Testis (tissue), 3 donors: ENCODE data around the gene PDZD4. TPM values are rescaled to one million over a fixed set of nuclear protein-coding genes. Genes with fewer than 3 reads are reported as not detected.

ENCODE experiments used
- DNase-seq: peaks from one replicate; pipeline ENCODE4 v3.0.0-alpha.2; 2019
- H3K27ac ChIP-seq, 2 donors: fragments of 200-600 bp; sonication (generic); one replicate each; pipeline ENCODE4 v1.5.1; 2019
- H3K27me3 ChIP-seq: fragments of 200-600 bp; sonication (generic); one replicate; pipeline ENCODE4 v1.5.1; 2019
- H3K36me3 ChIP-seq: fragments of 200-600 bp; sonication (generic); one replicate; pipeline ENCODE4 v1.5.1; 2017; ENCODE audit warnings: low read depth; ENCODE audit errors: missing control alignments
- H3K4me1 ChIP-seq: fragments of 200-600 bp; sonication (generic); one replicate; pipeline ENCODE4 v1.5.1; 2019
- H3K4me3 ChIP-seq, 2 donors: fragments of 200-600 bp; sonication (generic); one replicate each; pipeline ENCODE4 v1.5.1; 2017 to 2019
- H3K9me3 ChIP-seq: fragments of 200-600 bp; sonication (generic); one replicate; pipeline ENCODE4 v1.5.1; 2017
- POLR2A ChIP-seq: fragments of 450-650 bp; IDR thresholded peaks from one replicate; pipeline ENCODE4 v1.6.1; 2017; ENCODE audit warnings: antibody characterized with exemption, mild to moderate bottlenecking, moderate library complexity
- WGBS, 2 donors: methylation state at CpG; one replicate each; pipeline ENCODE4 v1.1.5; 2018; 5-methylcytosine and 5-hydroxymethylcytosine counted together
- intact Hi-C: fragments of 100-400 bp; cut with DNase I; formaldehyde crosslinking; loops from one replicate; pipeline ENCODE4 v1.15.1; 2023; ENCODE audit warnings: low total_unique reads
- polyA plus RNA-seq: library from polyadenylated mRNA; stranded (reverse); fragments of 350-450 nt; fragmentation: Illumina TruSeq; extraction: RNeasy Lipid Tissue Mini Kit (QIAGEN cat#74804); gene quantifications from one replicate; pipeline ENCODE4 v1.2.3, GENCODE V29; 2014; ENCODE audit warnings: low read depth, low replicate concordance; ENCODE audit not compliant: insufficient read depth
- total RNA-seq, 2 donors: library from RNA; depleted of rRNA; stranded (reverse); fragments of >200 nt; gene quantifications; one replicate each; pipeline ENCODE4 v1.2.3, GENCODE V29; 2016
- TF ChIP-seq, protein P1 (sequence below), 3 experiments: fragments of 450-650 bp in 2 of 3; fragments of 200-600 bp in 1 of 3; sonication (generic) in 1 of 3; IDR thresholded peaks; one replicate each; pipeline ENCODE4 v1.5.1; 2016 to 2019; ENCODE audit warnings: antibody characterized with exemption in 3 of 3, mild to moderate bottlenecking in 2 of 3, moderate library complexity in 1 of 3

Gene PDZD4
- total and polyA plus RNA-seq, 3 donors from 2014 or later, result 11.2 to 17.2 (median 13.5) TPM

GRCh38 chrX:153803211-153804099, 26.9 kb downstream of the PDZD4 start:
- no peak for DNase-seq
- intact Hi-C loops, result no loop called here
- no peaks in the 10 kb centered on the region for H3K9me3 ChIP-seq
- no peaks in the 10 kb centered on the region for H3K4me1 ChIP-seq
- H3K36me3 ChIP-seq, result no peaks in the 10 kb centered on the region
- TF ChIP-seq, protein P1, sequence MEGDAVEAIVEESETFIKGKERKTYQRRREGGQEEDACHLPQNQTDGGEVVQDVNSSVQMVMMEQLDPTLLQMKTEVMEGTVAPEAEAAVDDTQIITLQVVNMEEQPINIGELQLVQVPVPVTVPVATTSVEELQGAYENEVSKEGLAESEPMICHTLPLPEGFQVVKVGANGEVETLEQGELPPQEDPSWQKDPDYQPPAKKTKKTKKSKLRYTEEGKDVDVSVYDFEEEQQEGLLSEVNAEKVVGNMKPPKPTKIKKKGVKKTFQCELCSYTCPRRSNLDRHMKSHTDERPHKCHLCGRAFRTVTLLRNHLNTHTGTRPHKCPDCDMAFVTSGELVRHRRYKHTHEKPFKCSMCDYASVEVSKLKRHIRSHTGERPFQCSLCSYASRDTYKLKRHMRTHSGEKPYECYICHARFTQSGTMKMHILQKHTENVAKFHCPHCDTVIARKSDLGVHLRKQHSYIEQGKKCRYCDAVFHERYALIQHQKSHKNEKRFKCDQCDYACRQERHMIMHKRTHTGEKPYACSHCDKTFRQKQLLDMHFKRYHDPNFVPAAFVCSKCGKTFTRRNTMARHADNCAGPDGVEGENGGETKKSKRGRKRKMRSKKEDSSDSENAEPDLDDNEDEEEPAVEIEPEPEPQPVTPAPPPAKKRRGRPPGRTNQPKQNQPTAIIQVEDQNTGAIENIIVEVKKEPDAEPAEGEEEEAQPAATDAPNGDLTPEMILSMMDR (IDR thresholded peaks at IDR 0.05), result no peak
- no peak for TF ChIP-seq POLR2A
- 64% methylated on average over 49 of the region's 87 CpGs; no CpG with 5 or more reads in 1 of the 2 donors for WGBS, 2 donors
- H3K4me3 ChIP-seq, result no peak overlapping the region
- no peak overlapping the region for H3K27ac ChIP-seq
- H3K27me3 ChIP-seq, result no peaks in the 10 kb centered on the region

GRCh38 chrX:153802513-153803045, 27.8 kb downstream of the PDZD4 start:
- no peaks in the 10 kb centered on the region for H3K36me3 ChIP-seq
- no peaks in the 10 kb centered on the region for H3K4me1 ChIP-seq
- H3K4me3 ChIP-seq, result no peak overlapping the region
- H3K27ac ChIP-seq, result no peak overlapping the region
- no peaks in the 10 kb centered on the region for H3K27me3 ChIP-seq
- intact Hi-C loops, result no loop called here
- TF ChIP-seq POLR2A, result no peak
- TF ChIP-seq, protein P1 (IDR thresholded peaks at IDR 0.05), result no peak
- DNase-seq, result no peak
- 40 to 59% methylated on average over 8 to 14 of the region's 14 CpGs for WGBS, 2 donors
- no peaks in the 10 kb centered on the region for H3K9me3 ChIP-seq

GRCh38 chrX:153801669-153802068, 28.7 kb downstream of the PDZD4 start:
- Histone ChIP-seq H3K27me3 (no peaks in the 10 kb centered on the region), H3K4me1 (no peaks in the 10 kb centered on the region), H3K9me3 (no peaks in the 10 kb centered on the region), H3K4me3 (no peak overlapping the region), H3K27ac (no peak overlapping the region), H3K36me3 (no peaks in the 10 kb centered on the region)
- no peak for DNase-seq
- WGBS, 2 donors, result 97 to 100% methylated on average over 1 to 8 of the region's 8 CpGs
- TF ChIP-seq, protein P1 (IDR thresholded peaks at IDR 0.05), result no peak
- no peak for TF ChIP-seq POLR2A
- intact Hi-C loops, result no loop called here

- DNase-seq, result no peak
- TF ChIP-seq, protein P1 (IDR thresholded peaks at IDR 0.05), result no peak
- no peak for TF ChIP-seq POLR2A
- Histone ChIP-seq H3K9me3 (no peaks in the 10 kb centered on the region), H3K36me3 (no peaks in the 10 kb centered on the region), H3K27ac (no peak overlapping the region), H3K4me1 (no peaks in the 10 kb centered on the region), H3K27me3 (no peaks in the 10 kb centered on the region), H3K4me3 (no peak overlapping the region)
- intact Hi-C loops, result no loop called here
- WGBS, 2 donors, result 90 to 93% methylated on average over 6 to 7 of the region's 7 CpGs
Measured at GRCh38 chrX:153800746-153801145, 29.6 kb downstream of the PDZD4 start.
